Right cardiac atrium (tissue), 5 donors: Measurements from ENCODE around the gene NCOA4. TPM values are rescaled to one million over a fixed set of nuclear protein-coding genes. Genes with fewer than 3 reads are reported as not detected.

Experiments used
- ATAC-seq, 2 donors: fragments of 200-7000 bp; cut with Tn5 transposase; one replicate each; pipeline versions ENCODE4 v1.8.0 to v1.9.1; 2020; ENCODE audit warnings: moderate library complexity in 2 of 2, mild to moderate bottlenecking in 1 of 2
- DNase-seq, 3 donors: peaks; one replicate each; pipeline ENCODE4 v3.0.0-alpha.2; 2020
- H3K27ac ChIP-seq: one replicate; pipeline ENCODE4 v1.5.1; 2013; ENCODE audit warnings: mild to moderate bottlenecking, low read length, control low read depth, moderate library complexity
- H3K27me3 ChIP-seq: one replicate; pipeline ENCODE4 v1.6.1; 2013; ENCODE audit not compliant: control insufficient read depth, insufficient read depth
- H3K4me1 ChIP-seq: one replicate; pipeline ENCODE4 v1.6.1; 2013; ENCODE audit warnings: low read length; ENCODE audit not compliant: control insufficient read depth, insufficient read depth
- H3K4me3 ChIP-seq: one replicate; pipeline ENCODE4 v1.5.1; 2013; ENCODE audit warnings: low read length, control low read depth
- H3K9me3 ChIP-seq: one replicate; pipeline ENCODE4 v1.6.1; 2013; ENCODE audit warnings: low read length; ENCODE audit not compliant: control insufficient read depth
- WGBS: extraction: QIAGEN DNeasy Blood & Tissue Kit; methylation state at CpG from one replicate; pipeline ENCODE4 v1.1.7; 2013; 5-methylcytosine and 5-hydroxymethylcytosine counted together
- intact Hi-C, 4 donors: fragments of 100-400 bp; cut with DNase I; formaldehyde crosslinking; loops; one replicate each; pipeline versions ENCODE4 v1.11.0 to v1.14.0; 2022 to 2023
- long read RNA-seq, 4 donors: library from polyadenylated mRNA; unstranded; transcript quantifications; one replicate each; pipeline ENCODE4 v2.0.0, GENCODE V29; 2020 to 2021
- polyA plus RNA-seq: library from polyadenylated mRNA; stranded (reverse); fragments of 200-250 nt; gene quantifications from one replicate; pipeline ENCODE4 v1.2.3, GENCODE V29; 2013
- total RNA-seq, 4 donors: library from RNA; stranded (reverse); fragmentation: NEBNext Ultra II Directional; extraction: Animal tissue kit (Norgen Biotek cat#: 25700); gene quantifications; one replicate each; pipeline ENCODE4 v1.2.1, GENCODE V29; 2021
- donor health status: healthy with polysubstance abuse.
- donor health status: DM: no; HTN: yes; CAD: no.
- donor health status: DM: no; HTN: no; CAD: no.
- donor health status: DM: no; HTN: yes; CAD: no; lungs with severe emphysema.
- donor health status: DM: yes; HTN: yes; CAD: no.

Gene NCOA4
- total RNA-seq (100 to 1,000 TPM; 173 to 233 (median 222) TPM), polyA plus RNA-seq (93.7 TPM)
- long read RNA-seq, donor 1, transcript NCOA4-207 (10 exons, 3,489 nt): minor isoform, 57 of 674 reads
- long read RNA-seq, donor 1, transcript NCOA4-204 (10 exons, 3,549 nt): major isoform, 494 of 674 reads
- long read RNA-seq, donor 1, partial matches to known transcripts: 52 of 674 reads
- long read RNA-seq, donor 1, other reads (novel, unspliced or antisense): 67 of 674 reads
- long read RNA-seq, donor 2, transcript NCOA4-207 (10 exons, 3,489 nt): minor isoform, 54 of 319 reads
- long read RNA-seq, donor 2, transcript NCOA4-204 (10 exons, 3,549 nt): major isoform, 230 of 319 reads
- long read RNA-seq, donor 2, partial matches to known transcripts: 16 of 319 reads
- long read RNA-seq, donor 2, other reads (novel, unspliced or antisense): 16 of 319 reads
- long read RNA-seq, donor 3, transcript NCOA4-207 (10 exons, 3,489 nt): minor isoform, 56 of 1,285 reads
- long read RNA-seq, donor 3, transcript NCOA4-204 (10 exons, 3,549 nt): major isoform, 1,001 of 1,285 reads
- long read RNA-seq, donor 3, transcript NCOA4-202 (11 exons, 2,211 nt): minor isoform, 10 of 1,285 reads
- long read RNA-seq, donor 3, partial matches to known transcripts: 130 of 1,285 reads
- long read RNA-seq, donor 3, other reads (novel, unspliced or antisense): 86 of 1,285 reads
- long read RNA-seq, donor 4, transcript NCOA4-207 (10 exons, 3,489 nt): minor isoform, 56 of 319 reads
- long read RNA-seq, donor 4, transcript NCOA4-204 (10 exons, 3,549 nt): major isoform, 221 of 319 reads
- long read RNA-seq, donor 4, partial matches to known transcripts: 19 of 319 reads
- long read RNA-seq, donor 4, other reads (novel, unspliced or antisense): 22 of 319 reads

DNA sequence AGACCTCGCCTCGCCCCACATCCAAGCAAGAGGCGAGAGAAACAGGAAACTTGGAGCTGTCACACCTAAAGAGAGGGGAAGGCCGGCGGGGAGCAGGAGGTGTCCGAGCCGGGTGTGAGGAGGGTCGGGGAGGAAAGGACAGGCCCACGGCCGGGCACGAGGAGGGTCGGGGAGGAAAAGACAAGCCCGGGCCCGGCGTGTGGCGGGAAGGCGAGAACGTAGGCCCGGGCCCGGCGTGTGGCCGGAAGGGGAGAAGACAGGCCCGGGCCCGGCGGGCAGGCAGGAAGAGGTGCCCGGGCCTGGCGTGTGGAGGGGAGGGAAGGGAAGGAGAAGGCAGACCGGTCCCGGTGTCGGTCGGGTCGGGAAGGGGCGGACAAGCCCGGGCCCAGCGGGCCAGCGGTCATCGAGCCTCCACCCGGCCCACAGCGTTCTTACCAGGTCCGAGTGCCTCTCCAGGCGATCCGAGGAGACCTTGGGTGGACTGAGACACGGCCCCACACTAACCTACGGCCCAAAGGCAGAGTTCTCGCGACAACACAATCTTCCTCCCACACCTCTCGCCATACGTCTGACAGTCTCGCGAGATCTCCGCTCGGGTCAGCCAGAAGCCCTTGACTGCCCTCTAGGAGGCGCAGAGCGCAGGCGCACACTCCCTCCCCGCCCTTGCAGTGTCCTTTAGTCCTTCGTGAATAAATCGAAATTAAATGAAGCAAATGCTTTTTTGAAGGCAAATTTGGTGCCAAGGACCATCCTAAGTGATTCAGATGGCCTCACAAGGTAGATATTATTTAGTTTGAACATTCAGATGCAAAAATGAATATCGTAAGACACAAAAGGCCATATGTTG lies at the start of gene NCOA4:
TSS of gene NCOA4 (minus strand) at position 533 of the 847 bp plus-strand sequence. CDS start 13,943 bp downstream, outside the sequence.
- peak within 1 kb of the TSS; percentile 88 for H3K4me3 ChIP-seq
- no peaks in the 10 kb centered on the region for H3K9me3 ChIP-seq
- WGBS: 1% methylated on average over 59 of the region's 59 CpGs
- no peaks in the 10 kb centered on the region for H3K27me3 ChIP-seq
- peak; percentile 98 for ATAC-seq
- H3K27ac ChIP-seq: peak within 1 kb of the TSS; percentile 97
- DNase-seq: peak; percentile 99
- intact Hi-C loops: no loop called here
- no peaks in the 10 kb centered on the region for H3K4me1 ChIP-seq

DNA sequence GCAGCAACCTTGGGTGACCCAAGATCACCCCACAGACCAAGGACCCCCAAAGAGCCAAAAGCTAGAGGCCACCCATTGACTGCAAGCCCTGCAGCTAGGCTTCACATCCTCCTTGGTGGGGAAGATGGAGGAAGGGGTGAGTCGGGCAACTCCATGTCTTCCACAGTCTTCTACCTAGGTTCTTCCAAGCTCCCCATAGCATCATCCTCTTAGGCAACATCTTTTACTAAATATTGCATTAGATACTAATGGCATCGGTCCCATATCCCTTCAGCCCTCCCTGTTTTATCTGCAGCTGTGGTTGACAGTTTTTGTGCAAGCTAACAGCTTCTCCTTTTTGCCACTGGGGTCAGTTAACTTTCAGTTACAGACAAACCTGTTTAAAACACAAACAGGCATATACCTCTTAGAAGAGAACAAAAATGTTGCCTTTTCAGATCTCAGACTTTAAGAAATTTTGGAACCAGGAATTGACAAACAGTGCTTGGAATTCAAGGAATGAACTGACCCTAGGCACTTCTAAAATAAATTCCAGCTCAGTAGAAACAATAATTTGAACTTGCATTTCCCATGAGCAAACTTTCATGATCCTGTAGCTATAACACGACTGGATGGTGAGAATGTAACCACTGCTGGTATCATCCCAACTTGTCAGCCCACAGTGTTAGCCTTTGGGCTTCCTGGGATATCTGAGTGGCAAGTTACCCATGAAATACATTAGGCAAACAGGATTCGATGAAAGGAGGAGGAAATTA lies 49.6 kb upstream of the NCOA4 start:
- no peak overlapping the region for H3K27ac ChIP-seq
- 56% methylated on average over 4 of the region's 4 CpGs for WGBS
- no peaks in the 10 kb centered on the region for H3K27me3 ChIP-seq
- H3K4me1 ChIP-seq: no peaks in the 10 kb centered on the region
- H3K4me3 ChIP-seq: no peak overlapping the region
- DNase-seq: no peak
- ATAC-seq: no peak
- no peaks in the 10 kb centered on the region for H3K9me3 ChIP-seq
- intact Hi-C loops: no loop called here

DNA sequence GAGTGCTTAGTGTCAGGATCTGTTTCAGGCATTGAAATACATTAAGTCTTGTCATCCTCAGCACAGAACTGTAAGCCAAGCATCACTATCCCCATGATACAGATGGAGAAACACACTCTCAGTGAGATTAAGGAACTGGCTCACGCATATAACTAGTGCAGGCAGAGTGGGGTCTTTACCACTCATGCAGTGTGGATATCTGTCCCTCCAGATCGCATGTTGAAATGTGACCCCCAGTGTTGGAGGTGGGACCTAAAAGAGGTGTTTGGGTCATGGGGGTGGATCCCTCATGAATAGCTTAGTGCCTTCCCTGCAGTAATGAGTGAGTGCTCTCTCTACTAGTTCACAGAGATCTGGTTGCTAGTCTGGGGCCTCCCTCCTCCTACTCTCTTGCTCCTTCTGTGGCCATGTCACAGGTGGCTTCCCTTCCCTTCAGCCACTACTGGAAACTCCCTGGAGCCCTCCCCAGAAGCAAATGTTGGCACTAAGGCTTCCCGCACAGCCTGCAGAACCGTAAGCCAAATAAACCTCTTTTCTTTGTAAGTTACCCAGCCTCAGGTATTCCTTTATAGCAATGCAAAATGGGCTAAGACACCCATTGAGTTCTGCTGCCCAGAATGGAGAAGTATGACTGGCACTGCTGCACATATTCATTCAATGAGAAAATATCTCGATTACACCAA lies 47.4 kb upstream of the NCOA4 start:
- no peak for ATAC-seq
- H3K27ac ChIP-seq: no peak overlapping the region
- WGBS: 76% methylated on average over 5 of the region's 5 CpGs
- no peak for DNase-seq
- H3K4me3 ChIP-seq: no peak overlapping the region
- no peaks in the 10 kb centered on the region for H3K9me3 ChIP-seq
- H3K27me3 ChIP-seq: no peaks in the 10 kb centered on the region
- intact Hi-C loops: no loop called here
- H3K4me1 ChIP-seq: no peaks in the 10 kb centered on the region

DNA sequence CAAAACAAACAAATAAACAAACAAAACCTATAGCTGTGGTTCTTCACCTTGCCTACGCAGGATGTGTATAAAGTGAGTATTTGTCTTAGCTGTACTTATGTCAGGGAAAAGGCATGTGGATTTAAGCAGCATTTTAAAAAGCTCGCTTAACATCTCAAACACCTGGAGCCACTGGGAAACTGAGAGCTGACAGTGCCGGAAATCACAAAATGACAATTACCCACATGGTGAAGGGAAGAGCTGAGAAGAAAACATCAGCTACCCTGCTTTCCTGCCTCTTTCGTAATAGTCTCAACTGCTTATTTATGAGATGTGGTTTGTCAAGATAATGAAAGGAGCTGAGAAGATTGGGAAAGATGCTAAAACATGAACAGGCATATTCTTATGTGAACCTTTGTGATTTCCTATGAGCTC lies 46.7 kb upstream of the NCOA4 start:
- WGBS: 75% methylated on average over 4 of the region's 4 CpGs
- Histone ChIP-seq H3K27ac (no peak overlapping the region), H3K4me1 (no peaks in the 10 kb centered on the region), H3K9me3 (no peaks in the 10 kb centered on the region), H3K4me3 (no peak overlapping the region), H3K27me3 (no peaks in the 10 kb centered on the region)
- no peak for DNase-seq
- ATAC-seq: no peak
- intact Hi-C loops: no loop called here

DNA sequence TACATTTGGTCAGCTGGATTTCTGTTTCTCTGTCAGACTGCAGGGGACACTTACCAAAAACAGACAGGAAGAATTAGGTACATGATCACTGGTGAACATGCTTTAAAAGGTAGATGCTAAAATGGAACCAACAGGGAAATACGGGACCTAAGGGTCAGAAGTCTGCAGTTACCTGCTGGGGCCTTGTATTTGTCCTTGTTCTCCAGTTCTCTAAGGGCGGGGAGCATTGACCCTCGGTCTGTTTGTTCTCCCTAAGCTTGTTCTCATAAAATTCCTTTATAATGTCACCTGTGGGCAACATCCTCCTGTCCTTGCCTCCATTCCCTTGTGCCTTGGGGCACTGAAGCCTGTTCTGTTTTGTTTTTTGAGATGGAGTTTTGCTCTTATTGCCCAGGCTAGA lies 45.4 kb upstream of the NCOA4 start:
- WGBS: 94% methylated on average over 3 of the region's 3 CpGs
- ATAC-seq (no peak), DNase-seq (no peak)
- intact Hi-C loops: no loop called here
- Histone ChIP-seq H3K4me3 (no peak overlapping the region), H3K9me3 (no peaks in the 10 kb centered on the region), H3K27me3 (no peaks in the 10 kb centered on the region), H3K4me1 (no peaks in the 10 kb centered on the region), H3K27ac (no peak overlapping the region)

DNA sequence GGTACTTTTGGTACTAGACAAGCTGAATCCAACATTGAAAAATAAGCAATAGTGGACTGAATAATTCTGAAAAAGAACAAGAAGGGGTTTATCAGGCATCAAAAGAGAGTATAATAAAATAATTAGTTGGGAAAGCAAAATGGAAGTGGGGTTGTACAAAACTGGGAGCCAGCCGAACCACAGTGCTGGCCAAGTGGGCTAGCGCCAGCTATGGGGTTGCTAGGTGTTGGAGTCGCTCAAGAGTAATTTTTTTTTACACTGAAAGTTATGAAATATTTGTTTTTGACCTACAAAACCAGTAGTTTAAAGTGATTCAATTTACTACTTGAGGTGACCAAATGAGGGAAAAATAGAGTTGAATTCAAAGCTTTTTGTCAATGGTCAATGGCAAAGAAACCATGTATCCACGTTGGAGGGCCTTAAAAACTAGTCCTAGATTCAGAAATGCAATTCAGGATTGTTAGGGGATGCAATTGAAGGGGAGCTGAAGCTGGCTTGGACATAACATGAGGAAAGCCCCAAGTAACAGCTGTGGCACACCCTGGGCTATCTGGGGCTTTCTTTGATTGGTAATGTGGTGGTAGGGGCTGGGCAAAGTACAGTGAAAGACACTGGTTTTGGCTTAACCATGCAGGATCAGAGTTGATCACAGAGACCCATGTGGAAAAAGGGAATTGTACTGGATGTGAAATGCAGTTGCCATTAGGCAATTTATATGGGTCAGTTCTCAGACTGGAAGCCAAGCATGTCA lies 43.9 kb upstream of the NCOA4 start:
- Histone ChIP-seq H3K4me3 (no peak overlapping the region), H3K27ac (no peak overlapping the region), H3K9me3 (no peaks in the 10 kb centered on the region), H3K4me1 (no peaks in the 10 kb centered on the region), H3K27me3 (no peaks in the 10 kb centered on the region)
- no peak for ATAC-seq
- intact Hi-C loops: no loop called here
- DNase-seq: no peak
- WGBS: 76% methylated on average over 4 of the region's 4 CpGs

DNA sequence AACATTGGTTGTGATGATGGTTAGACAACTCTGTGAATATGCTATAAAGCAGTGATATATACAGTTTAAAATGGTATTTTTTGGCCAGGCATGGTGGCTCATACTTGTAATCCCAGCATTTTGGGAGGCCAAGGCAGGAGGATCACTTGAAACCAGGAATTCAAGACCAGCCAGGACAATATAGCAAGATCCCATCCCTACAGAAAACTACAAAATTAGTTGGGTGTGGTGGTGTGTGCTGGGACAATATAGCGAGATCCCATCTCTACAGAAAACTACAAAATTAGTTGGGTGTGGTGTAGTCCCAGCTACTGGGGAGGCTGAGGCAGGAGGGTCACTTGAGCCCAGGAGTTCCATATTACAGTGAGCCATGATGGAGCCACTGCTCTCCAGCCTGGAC lies 43.1 kb upstream of the NCOA4 start:
- ATAC-seq (no peak), DNase-seq (no peak)
- no peak overlapping the region for H3K27ac ChIP-seq
- H3K4me3 ChIP-seq: no peak overlapping the region
- H3K27me3 ChIP-seq: no peaks in the 10 kb centered on the region
- H3K4me1 ChIP-seq: no peaks in the 10 kb centered on the region
- intact Hi-C loops: no loop called here
- H3K9me3 ChIP-seq: no peaks in the 10 kb centered on the region
- WGBS: 94% methylated on average over 1 of the region's 1 CpG

DNA sequence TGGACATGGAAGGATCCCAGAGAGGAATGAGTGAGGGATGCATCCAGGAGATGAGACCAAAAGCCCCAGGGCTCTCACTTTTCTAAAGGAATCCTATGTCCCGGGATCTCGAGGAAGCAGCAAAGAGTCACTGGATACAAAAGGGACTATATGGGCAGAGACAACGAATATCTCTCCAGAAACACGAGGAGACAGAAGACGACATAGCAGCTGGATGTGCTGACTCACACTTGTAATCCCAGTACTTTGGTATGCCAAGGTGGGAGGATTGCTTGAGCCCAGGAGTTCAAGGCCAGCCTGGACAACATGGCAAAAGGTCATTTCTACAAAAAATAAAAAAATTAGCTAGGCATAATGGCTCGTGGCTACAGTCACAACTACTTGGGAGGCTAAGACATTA lies 40.3 kb upstream of the NCOA4 start:
- no peaks in the 10 kb centered on the region for H3K4me1 ChIP-seq
- WGBS: 55% methylated on average over 6 of the region's 6 CpGs

DNA sequence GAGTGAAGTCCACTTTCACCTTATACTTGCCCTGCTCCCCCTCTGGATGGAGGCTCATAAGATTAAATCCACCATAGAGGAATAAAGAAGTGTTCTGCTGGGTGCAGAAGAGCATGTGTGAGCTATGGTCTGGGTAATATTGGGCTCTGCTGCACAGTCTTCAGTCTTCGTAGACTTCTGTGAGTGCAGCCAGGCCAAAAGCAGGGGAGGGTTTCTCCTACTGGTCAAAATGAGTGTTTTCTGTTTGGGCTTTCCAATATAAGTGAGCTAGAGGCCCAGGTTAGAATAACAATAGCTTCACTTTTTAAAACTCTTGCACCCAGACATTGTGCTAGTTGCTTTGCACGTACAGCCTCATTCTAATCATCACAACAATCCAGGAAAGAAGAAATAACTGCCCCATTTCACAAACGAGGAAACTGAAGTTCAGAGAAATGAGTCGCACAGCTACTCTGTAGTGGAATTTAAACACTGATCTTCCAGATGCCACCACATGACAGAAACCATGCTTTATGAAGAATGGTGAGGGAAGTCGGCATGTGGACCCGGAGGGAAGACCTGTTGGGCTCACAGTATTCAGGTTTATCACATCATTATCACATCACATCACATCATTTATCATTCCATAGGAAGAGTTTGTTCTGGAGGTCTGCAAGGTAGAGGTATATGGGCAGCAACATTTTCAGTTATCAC lies 39.5 kb upstream of the NCOA4 start:
- 65% methylated on average over 6 of the region's 6 CpGs for WGBS

More for the DNA sequence above, 40.3 kb upstream of the NCOA4 start:
- Histone ChIP-seq H3K27ac (no peak overlapping the region), H3K4me3 (no peak overlapping the region), H3K9me3 (no peaks in the 10 kb centered on the region), H3K27me3 (no peaks in the 10 kb centered on the region)
- ATAC-seq (no peak), DNase-seq (no peak)
- intact Hi-C loops: no loop called here

More for the DNA sequence above, 39.5 kb upstream of the NCOA4 start:
- intact Hi-C loops: no loop called here
- DNase-seq: no peak
- no peaks in the 10 kb centered on the region for H3K9me3 ChIP-seq
- no peaks in the 10 kb centered on the region for H3K27me3 ChIP-seq
- H3K4me1 ChIP-seq: no peaks in the 10 kb centered on the region
- H3K4me3 ChIP-seq: no peak overlapping the region
- ATAC-seq: no peak
- no peak overlapping the region for H3K27ac ChIP-seq
